Fibroblast of peridontal ligament (primary cell): Measurements from ENCODE around the gene MTMR1.

Experiments used
- DNase-seq: peaks from one replicate; pipeline ENCODE4 v3.0.0-alpha.2; 2010; ENCODE audit errors: extremely low read depth

MTMR1 gene

GRCh38 chrX:150692831-150693724 lies at the start of gene MTMR1:
Gene MTMR1 (plus strand): TSS chrX:150693396. CDS start chrX:150693531, 135 bp downstream.
- DNase-seq, result no peak

GRCh38 chrX:150643958-150644357 lies 49.2 kb upstream of the MTMR1 start:
- DNase-seq, result no peak

GRCh38 chrX:150644422-150644821 lies 48.8 kb upstream of the MTMR1 start:
- no peak for DNase-seq

- no peak for DNase-seq
These were observed 45.9 kb upstream of the MTMR1 start for GRCh38 chrX:150647331-150647730.

- no peak for DNase-seq
These were observed 44.8 kb upstream of the MTMR1 start for GRCh38 chrX:150648296-150648940.

- DNase-seq, result peak; percentile 28
These were observed 43.9 kb upstream of the MTMR1 start for GRCh38 chrX:150649096-150649870.

- DNase-seq, result no peak
These were observed 41.3 kb upstream of the MTMR1 start for GRCh38 chrX:150651906-150652305.

GRCh38 chrX:150655788-150656187 lies 37.4 kb upstream of the MTMR1 start:
- no peak for DNase-seq

GRCh38 chrX:150663073-150663472 lies 30.1 kb upstream of the MTMR1 start:
- no peak for DNase-seq

GRCh38 chrX:150664290-150664689 lies 28.9 kb upstream of the MTMR1 start:
- no peak for DNase-seq

- no peak for DNase-seq
These were observed 17.0 kb upstream of the MTMR1 start for GRCh38 chrX:150676221-150676620.

GRCh38 chrX:150680974-150681373 lies 12.2 kb upstream of the MTMR1 start:
- DNase-seq, result peak; percentile 21

GRCh38 chrX:150683112-150683511 lies 10.1 kb upstream of the MTMR1 start:
- DNase-seq, result no peak

GRCh38 chrX:150683536-150684146 lies 9.6 kb upstream of the MTMR1 start:
- DNase-seq, result peak; percentile 44

GRCh38 chrX:150688911-150689451 lies 4.2 kb upstream of the MTMR1 start:
- peak; percentile 86 for DNase-seq

GRCh38 chrX:150690126-150690525 lies 3.1 kb upstream of the MTMR1 start:
- peak; percentile 94 for DNase-seq

- no peak for DNase-seq
These were observed 900 bp upstream of the MTMR1 start for GRCh38 chrX:150692296-150692695.

GRCh38 chrX:150693725-150694574 lies 754 bp downstream of the MTMR1 start:
- DNase-seq, result peak; percentile 73

- DNase-seq, result peak; percentile 14
These were observed 1.7 kb downstream of the MTMR1 start for GRCh38 chrX:150694738-150695410.

GRCh38 chrX:150696331-150696730 lies 3.1 kb downstream of the MTMR1 start:
- no peak for DNase-seq
